HCT116 (cell line): ENCODE measurements around the gene SLC44A3. TPM values are rescaled to one million over a fixed set of nuclear protein-coding genes. Genes with fewer than 3 reads are reported as not detected.

ENCODE experiments used
- ATF3 ChIP-seq: IDR thresholded peaks from 2 replicates; pipeline ENCODE4 v1.6.1; 2012
- CTCF ChIP-seq, 3 experiments: fragments of 200-600 bp in 1 of 3; sonication (generic) in 1 of 3; IDR thresholded peaks in 2 of 3; conservative IDR thresholded peaks in 1 of 3; 2 replicates each; pipeline ENCODE4 v1.5.1; 2012 to 2017; ENCODE audit warnings: low read depth in 2 of 3, low read length in 2 of 3, antibody characterized with exemption in 1 of 3, borderline replicate concordance in 1 of 3, control low read depth in 1 of 3, mild to moderate bottlenecking in 1 of 3, mixed read lengths in 1 of 3, mixed run types in 1 of 3, moderate library complexity in 1 of 3; ENCODE audit not compliant: insufficient read depth in 1 of 3
- EZH2 ChIP-seq: fragments of 200-600 bp; sonication (generic); IDR thresholded peaks from 2 replicates; pipeline ENCODE4 v1.6.1; 2017; ENCODE audit warnings: antibody characterized with exemption, mixed run types
- FOSL1 ChIP-seq: IDR thresholded peaks from 2 replicates; pipeline ENCODE4 v1.6.1; 2012; ENCODE audit warnings: low read depth
- JUND ChIP-seq: IDR thresholded peaks from 2 replicates; pipeline ENCODE4 v1.6.1; 2012
- POLR2AphosphoS5 ChIP-seq: IDR thresholded peaks from 2 replicates; pipeline ENCODE4 v1.6.1; 2011; ENCODE audit warnings: mild to moderate bottlenecking, low read depth, low read length, moderate library complexity
- REST ChIP-seq: IDR thresholded peaks from 2 replicates; pipeline ENCODE4 v1.6.1; 2012; ENCODE audit warnings: low read depth
- SP1 ChIP-seq: IDR thresholded peaks from 2 replicates; pipeline ENCODE4 v1.6.1; 2012; ENCODE audit warnings: low read depth
- SRF ChIP-seq: IDR thresholded peaks from 2 replicates; pipeline ENCODE4 v1.6.1; 2012; ENCODE audit warnings: low read depth
- YY1 ChIP-seq: IDR thresholded peaks from 2 replicates; pipeline ENCODE4 v1.6.1; 2011; ENCODE audit warnings: low read length, low read depth, moderate library complexity, mild to moderate bottlenecking; ENCODE audit not compliant: insufficient replicate concordance; ENCODE audit errors: extremely low read depth
- ZFX ChIP-seq: fragments of 450-650 bp; IDR thresholded peaks from 2 replicates; pipeline ENCODE4 v1.6.1; 2017
- ZNF274 ChIP-seq: fragments of 200-500 bp; sonication (Bioruptor generic); IDR thresholded peaks from 2 replicates; pipeline ENCODE4 v1.6.1; 2014; ENCODE audit warnings: mild to moderate bottlenecking, low read depth, low read length, inconsistent platforms
- total RNA-seq: library from RNA; stranded (reverse); gene quantifications from one replicate; pipeline ENCODE4 v1.2.1, GENCODE V29; 2021; ENCODE audit not compliant: unreplicated experiment

Gene SLC44A3
- total RNA-seq, 1 experiment from 2014 or later = 9.6 TPM

GRCh38 chr1:94898491-94899385, 78.6 kb downstream of the SLC44A3 start (continued):
- no peak for TF ChIP-seq REST
- TF ChIP-seq FOSL1 = peak; percentile 35; the same call in 1 of the 2 replicates
- TF ChIP-seq SRF = no peak
- TF ChIP-seq SP1 = peak; percentile 35; the same call in 1 of the 2 replicates
- TF ChIP-seq EZH2 = no peak
- TF ChIP-seq POLR2AphosphoS5 = no peak
- TF ChIP-seq ATF3 = no peak
- peak; percentile 35; the same call in 1 of the 2 replicates for TF ChIP-seq JUND
- no peak for TF ChIP-seq ZNF274
- no peak for TF ChIP-seq ZFX
- no peak for TF ChIP-seq CTCF (IDR thresholded peaks at IDR 0.05 in 2 of 3, conservative IDR thresholded peaks at IDR 0.05 in 1 of 3; ENCODE audit: borderline replicate concordance in 1 of 3, insufficient read depth in 1 of 3, low read depth in 2 of 3, low read length in 2 of 3)
- TF ChIP-seq YY1 = no peak
